Kidney epithelial cell (primary cell): ENCODE measurements around the gene ZNF521. TPM values are rescaled to one million over a fixed set of nuclear protein-coding genes. Genes with fewer than 3 reads are reported as not detected.

Experiments
- DNase-seq: peaks from one replicate; pipeline ENCODE4 v3.0.0-alpha.2; 2010; ENCODE audit warnings: low read depth
- H3K27me3 ChIP-seq: 2 replicates; pipeline ENCODE4 v1.6.0; 2011; ENCODE audit warnings: low read length; ENCODE audit not compliant: control insufficient read depth, insufficient read depth
- H3K36me3 ChIP-seq: 2 replicates; pipeline ENCODE4 v1.5.1; 2011; ENCODE audit warnings: low read length; ENCODE audit not compliant: control insufficient read depth, insufficient read depth
- H3K4me3 ChIP-seq: 2 replicates; pipeline ENCODE4 v1.5.1; 2011; ENCODE audit warnings: low read depth, mild to moderate bottlenecking, control low read depth, low read length
- total RNA-seq: library from RNA; depleted of rRNA; stranded (reverse); fragments of >200 nt; gene quantifications from 2 replicates; pipeline ENCODE4 v1.2.3, GENCODE V29; 2015
- TF ChIP-seq, protein P1 (sequence below): IDR thresholded peaks from 2 replicates; pipeline ENCODE4 v1.5.1; 2011; ENCODE audit warnings: mild to moderate bottlenecking, moderate library complexity, low read length, control low read depth, inconsistent platforms; ENCODE audit not compliant: insufficient read depth, poor library complexity, severe bottlenecking

Gene ZNF521
- total RNA-seq, 1 donor from 2014 or later = 6.0 TPM

- no peak for DNase-seq
- TF ChIP-seq, protein P1, sequence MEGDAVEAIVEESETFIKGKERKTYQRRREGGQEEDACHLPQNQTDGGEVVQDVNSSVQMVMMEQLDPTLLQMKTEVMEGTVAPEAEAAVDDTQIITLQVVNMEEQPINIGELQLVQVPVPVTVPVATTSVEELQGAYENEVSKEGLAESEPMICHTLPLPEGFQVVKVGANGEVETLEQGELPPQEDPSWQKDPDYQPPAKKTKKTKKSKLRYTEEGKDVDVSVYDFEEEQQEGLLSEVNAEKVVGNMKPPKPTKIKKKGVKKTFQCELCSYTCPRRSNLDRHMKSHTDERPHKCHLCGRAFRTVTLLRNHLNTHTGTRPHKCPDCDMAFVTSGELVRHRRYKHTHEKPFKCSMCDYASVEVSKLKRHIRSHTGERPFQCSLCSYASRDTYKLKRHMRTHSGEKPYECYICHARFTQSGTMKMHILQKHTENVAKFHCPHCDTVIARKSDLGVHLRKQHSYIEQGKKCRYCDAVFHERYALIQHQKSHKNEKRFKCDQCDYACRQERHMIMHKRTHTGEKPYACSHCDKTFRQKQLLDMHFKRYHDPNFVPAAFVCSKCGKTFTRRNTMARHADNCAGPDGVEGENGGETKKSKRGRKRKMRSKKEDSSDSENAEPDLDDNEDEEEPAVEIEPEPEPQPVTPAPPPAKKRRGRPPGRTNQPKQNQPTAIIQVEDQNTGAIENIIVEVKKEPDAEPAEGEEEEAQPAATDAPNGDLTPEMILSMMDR = no peak
- Histone ChIP-seq H3K4me3 (no peak overlapping the region), H3K27me3 (no peaks in the 10 kb centered on the region), H3K36me3 (no peaks in the 10 kb centered on the region)
Measured at GRCh38 chr18:25100418-25100817, 251.5 kb downstream of the ZNF521 start.

DNA sequence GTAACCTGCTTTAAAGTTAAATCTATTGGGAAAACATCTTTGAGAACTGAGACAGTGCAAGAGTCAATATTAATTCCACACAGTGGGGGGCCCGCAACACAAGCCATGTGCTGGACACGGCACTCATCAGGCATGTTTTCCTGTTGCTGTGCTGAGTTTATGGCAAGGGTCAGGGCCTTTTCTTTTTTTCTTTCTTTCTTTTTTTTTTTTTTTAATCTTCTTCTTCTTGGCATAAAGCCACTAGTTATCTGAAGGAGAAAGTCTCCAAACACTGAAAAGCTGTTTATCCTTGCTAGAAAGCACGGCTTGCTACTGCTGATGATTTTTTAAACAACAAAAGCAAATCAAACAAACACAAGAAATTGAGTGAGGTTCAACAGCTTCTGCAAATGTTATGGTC, 252.1 kb downstream of the ZNF521 start:
- no peaks in the 10 kb centered on the region for H3K27me3 ChIP-seq
- no peak for DNase-seq
- no peaks in the 10 kb centered on the region for H3K36me3 ChIP-seq
- TF ChIP-seq, protein P1 = no peak
- no peak overlapping the region for H3K4me3 ChIP-seq

- Histone ChIP-seq H3K36me3 (no peaks in the 10 kb centered on the region), H3K27me3 (no peaks in the 10 kb centered on the region), H3K4me3 (no peak overlapping the region)
- TF ChIP-seq, protein P1 = no peak
- DNase-seq = no peak
Measured at GRCh38 chr18:25097569-25098056, 254.4 kb downstream of the ZNF521 start.

- DNase-seq = no peak
- Histone ChIP-seq H3K27me3 (no peaks in the 10 kb centered on the region), H3K4me3 (no peak overlapping the region), H3K36me3 (no peaks in the 10 kb centered on the region)
- TF ChIP-seq, protein P1 = no peak
Measured at GRCh38 chr18:25097057-25097456, 254.9 kb downstream of the ZNF521 start.

DNA sequence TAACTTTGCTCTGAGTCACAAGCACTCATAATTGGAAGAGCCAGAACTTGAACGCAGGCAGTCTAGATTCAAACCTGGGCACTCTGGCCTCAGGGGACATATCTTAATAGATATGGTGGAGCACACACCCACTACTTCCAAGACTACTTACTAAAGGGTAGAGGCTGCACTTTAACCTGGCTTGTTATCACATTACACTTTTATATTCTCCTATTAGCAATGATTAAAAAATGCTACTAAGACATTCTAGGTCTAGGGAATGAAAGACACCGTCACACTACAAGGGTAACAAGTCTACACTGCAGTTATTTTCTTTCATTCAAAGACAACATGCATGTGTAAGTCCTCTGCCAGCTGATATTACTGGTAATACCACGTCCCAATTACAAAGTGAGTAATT, 258.8 kb downstream of the ZNF521 start:
- TF ChIP-seq, protein P1 = no peak
- H3K27me3 ChIP-seq = no peaks in the 10 kb centered on the region
- no peak overlapping the region for H3K4me3 ChIP-seq
- no peaks in the 10 kb centered on the region for H3K36me3 ChIP-seq
- DNase-seq = no peak

DNA sequence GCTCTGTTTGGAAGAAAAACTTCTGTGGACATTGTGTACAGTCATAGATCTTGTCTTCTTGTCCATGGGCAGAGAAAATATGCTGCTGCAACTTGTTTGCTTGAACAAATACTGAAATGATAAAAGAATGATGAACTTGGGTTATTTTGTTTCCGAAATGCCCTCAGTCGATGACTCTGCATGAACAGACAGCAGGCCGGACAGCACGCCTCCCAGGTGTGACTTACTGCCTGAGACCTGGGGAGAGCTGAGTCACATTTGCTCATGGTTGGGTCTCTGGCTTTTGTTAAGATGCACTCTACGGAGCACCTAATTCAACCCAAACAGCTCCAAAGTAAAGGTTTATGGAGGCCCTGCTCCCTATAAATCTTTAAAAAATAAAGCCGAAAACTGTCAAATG, 262.5 kb downstream of the ZNF521 start:
- TF ChIP-seq, protein P1 = no peak
- no peak overlapping the region for H3K4me3 ChIP-seq
- DNase-seq = no peak
- H3K36me3 ChIP-seq = no peaks in the 10 kb centered on the region
- H3K27me3 ChIP-seq = no peaks in the 10 kb centered on the region
